LNCAP (cell line): ENCODE data around the gene MTMR10.

Experiments
- CTCF ChIP-seq: fragments of 450-650 bp; IDR thresholded peaks from 2 replicates; pipeline ENCODE4 v1.5.1; 2017; ENCODE audit warnings: mild to moderate bottlenecking

MTMR10 gene

GRCh38 chr15:30990446-30991254, 778 bp downstream of the MTMR10 start:
- no peak for TF ChIP-seq CTCF

GRCh38 chr15:30990036-30990435, 1.4 kb downstream of the MTMR10 start:
- no peak for TF ChIP-seq CTCF

GRCh38 chr15:30985081-30985531, 6.3 kb downstream of the MTMR10 start:
- TF ChIP-seq CTCF: no peak

- TF ChIP-seq CTCF: no peak
Measured at GRCh38 chr15:30984542-30984941, 6.9 kb downstream of the MTMR10 start.

GRCh38 chr15:30984118-30984517, 7.3 kb downstream of the MTMR10 start:
- no peak for TF ChIP-seq CTCF

GRCh38 chr15:30979457-30979856, 12.0 kb downstream of the MTMR10 start:
- TF ChIP-seq CTCF: no peak

- TF ChIP-seq CTCF: no peak
Measured at GRCh38 chr15:30978328-30978727, 13.1 kb downstream of the MTMR10 start.
